GM12878 (cell line): Measurements from ENCODE around the gene LONRF2. TPM values are rescaled to one million over a fixed set of nuclear protein-coding genes. Genes with fewer than 3 reads are reported as not detected.

Experiments
- ATAC-seq: fragments of 200-7000 bp; cut with Tn5 transposase; 3 replicates; pipeline ENCODE4 v1.9.1; 2020; ENCODE audit warnings: mild to moderate bottlenecking, moderate library complexity
- BruUV-seq: library from RNA; stranded (reverse); fragments of 400-500 nt; replicated peaks from 2 replicates; lab custom pipeline; 2021; lab: Mats Ljungman, UMichigan
- CTCF ChIA-PET: fragments of 300-600 bp; sonication (Branson Sonifier 250); formaldehyde crosslinking; extraction: SDS; loops from one replicate; lab custom pipeline; 2021; ENCODE audit warnings: inconsistent platforms; lab: Yijun Ruan, JAX
- POLR2A ChIA-PET: fragments of 350-600 bp; formaldehyde crosslinking; extraction: SDS; loops from one replicate; lab custom pipeline; 2021; ENCODE audit warnings: inconsistent platforms; lab: Charles Lee
- RAD21 ChIA-PET: fragments of 300-600 bp; sonication (Branson Sonifier 250); formaldehyde crosslinking; loops from one replicate; lab custom pipeline; 2023; ENCODE audit warnings: antibody characterized with exemption; ENCODE audit not compliant: unreplicated experiment; lab: Charles Lee
- SMC1A ChIA-PET: fragments of 300-600 bp; sonication (Branson Sonifier 250); formaldehyde crosslinking; loops from one replicate; lab custom pipeline; 2023; ENCODE audit not compliant: unreplicated experiment, uncharacterized antibody; lab: Charles Lee
- DNase-seq: peaks from one replicate; pipeline ENCODE4 v3.0.0-alpha.2; 2011; ENCODE audit warnings: low read depth, low spot score
- FAIRE-seq: peaks from 3 replicates; lab custom pipeline; 2011; peaks lifted over from hg19 to GRCh38; lab: Jason Lieb, UNC
- H2AFZ ChIP-seq: 2 replicates; pipeline ENCODE4 v1.6.0; 2011; ENCODE audit warnings: low read depth, low read length, control low read depth; ENCODE audit not compliant: control insufficient read depth
- H3K27ac ChIP-seq: 2 replicates; pipeline ENCODE4 v1.5.1; 2011; ENCODE audit warnings: control low read depth; ENCODE audit not compliant: control insufficient read depth, insufficient read depth
- H3K27me3 ChIP-seq, 2 experiments: replicated peaks in 1 of 2; 2 replicates each; pipeline versions ENCODE4 v1.6.0 to v1.6.1; 2011; ENCODE audit warnings: low read length in 1 of 2; ENCODE audit not compliant: control insufficient read depth in 2 of 2, insufficient read depth in 2 of 2
- H3K36me3 ChIP-seq, 2 experiments: 2 replicates each; pipeline ENCODE4 v1.5.1; 2011; ENCODE audit warnings: low read length in 1 of 2; ENCODE audit not compliant: control insufficient read depth in 2 of 2, insufficient read depth in 2 of 2
- H3K4me1 ChIP-seq: 2 replicates; pipeline ENCODE4 v1.6.1; 2011; ENCODE audit warnings: mild to moderate bottlenecking, low read length, moderate library complexity, mixed read lengths; ENCODE audit not compliant: control insufficient read depth, insufficient read depth
- H3K4me2 ChIP-seq: 2 replicates; pipeline ENCODE4 v1.6.0; 2011; ENCODE audit warnings: control low read depth; ENCODE audit not compliant: control insufficient read depth, insufficient read depth
- H3K4me3 ChIP-seq: fragments of 200-600 bp; sonication (generic); 2 replicates; pipeline ENCODE4 v1.5.1; 2016
- H3K79me2 ChIP-seq: 2 replicates; pipeline ENCODE4 v1.6.0; 2011; ENCODE audit warnings: low read length; ENCODE audit not compliant: control insufficient read depth, insufficient read depth
- H3K9ac ChIP-seq: 2 replicates; pipeline ENCODE4 v1.8.0; 2011; ENCODE audit warnings: low read length, control low read depth, mixed read lengths; ENCODE audit not compliant: control insufficient read depth, insufficient read depth
- H3K9me3 ChIP-seq: replicated peaks from 3 replicates; pipeline ENCODE4 v1.5.1; 2011; ENCODE audit warnings: mild to moderate bottlenecking, low read length; ENCODE audit not compliant: control insufficient read depth, insufficient read depth
- H4K20me1 ChIP-seq: 2 replicates; pipeline ENCODE4 v1.6.0; 2011; ENCODE audit not compliant: control insufficient read depth, insufficient read depth
- CHD1 ChIP-seq: IDR thresholded peaks from 2 replicates; pipeline ENCODE4 v1.6.1; 2012; ENCODE audit warnings: low read depth, low read length, improper control_type of control experiment
- IKZF1 ChIP-seq: fragments of 450-650 bp; conservative IDR thresholded peaks from 2 replicates; pipeline ENCODE4 v1.6.1; 2017; ENCODE audit warnings: antibody characterized with exemption, mild to moderate bottlenecking
- POLR2AphosphoS2 ChIP-seq: IDR thresholded peaks from 2 replicates; pipeline ENCODE4 v1.6.1; 2011; ENCODE audit warnings: low read depth, mild to moderate bottlenecking, low read length, improper control_type of control experiment, moderate library complexity
- POU2F2 ChIP-seq: IDR thresholded peaks from 3 replicates; pipeline ENCODE4 v1.6.1; 2011; ENCODE audit warnings: low read depth, mild to moderate bottlenecking, low read length, borderline replicate concordance
- SIX5 ChIP-seq: IDR thresholded peaks from 2 replicates; pipeline ENCODE4 v1.6.1; 2011; ENCODE audit warnings: mild to moderate bottlenecking, low read depth, low read length, moderate library complexity; ENCODE audit not compliant: severe bottlenecking
- TAF1 ChIP-seq: IDR thresholded peaks from 2 replicates; pipeline ENCODE4 v1.6.1; 2011; ENCODE audit warnings: mild to moderate bottlenecking, low read depth, low read length, borderline replicate concordance
- ZNF207 ChIP-seq: fragments of 450-650 bp; IDR thresholded peaks from 2 replicates; pipeline ENCODE4 v1.6.1; 2014; ENCODE audit warnings: antibody characterized with exemption, mild to moderate bottlenecking, borderline replicate concordance
- ZNF622 ChIP-seq: fragments of 450-650 bp; IDR thresholded peaks from 2 replicates; pipeline ENCODE4 v1.6.1; 2017; ENCODE audit warnings: mild to moderate bottlenecking, inconsistent platforms
- WGBS: methylation state at CpG from one replicate; pipeline ENCODE4 v1.1.6; 2016; ENCODE audit warnings: low lambda C conversion rate; ENCODE audit not compliant: insufficient replicate concordance, insufficient coverage; ENCODE audit errors: missing lambda C conversion rate; 5-methylcytosine and 5-hydroxymethylcytosine counted together
- in situ Hi-C: fragments of 300-500 bp; cut with MboI; formaldehyde crosslinking; loops from 9 replicates; pipeline ENCODE4 v1.14.3; 2018; ENCODE audit warnings: mixed read lengths
- intact Hi-C: fragments of 100-400 bp; cut with micrococcal nuclease; formaldehyde crosslinking; loops from one replicate; pipeline ENCODE4 v1.14.2; 2022; ENCODE audit not compliant: unreplicated experiment
- polyA plus RNA-seq, 11 experiments: library from polyadenylated mRNA; depleted of rRNA in 4 of 11; unstranded in 6 of 11; stranded (reverse) in 5 of 11; fragments of >200 nt; fragmentation: Nextera tagmentation in 4 of 11; fragmentation: Illumina TruSeq in 1 of 11; extraction: Ambion mirVana in 4 of 11; extraction: Trizol in 1 of 11; gene quantifications; 1 replicate in 1 of 11; 2 replicates in 10 of 11; pipeline versions ENCODE4 v1.2.1 to v1.2.3, GENCODE V29; 2011 to 2016; ENCODE audit warnings: inconsistent platforms in 2 of 11, missing spikeins in 2 of 11, low read depth in 1 of 11
- total RNA-seq, 4 experiments: library from RNA; depleted of rRNA in 3 of 4; stranded (reverse); fragments of >200 nt in 3 of 4; fragmentation: Illumina TruSeq in 1 of 4; extraction: Trizol in 1 of 4; gene quantifications; 2 replicates each; pipeline versions ENCODE4 v1.2.1 to v1.2.3, GENCODE V29; 2013 to 2021
- TF ChIP-seq, protein P1 (sequence below): IDR thresholded peaks from 2 replicates; pipeline ENCODE4 v1.6.1; 2012; ENCODE audit warnings: improper control_type of control experiment, low read depth, low read length; ENCODE audit not compliant: insufficient replicate concordance

LONRF2 gene
- total and polyA plus RNA-seq, 10 of the 15 experiments (the other 5 are each of a cell fraction or from before 2014, with no cell fraction given) = under 0.01 to 0.04 (median 0.01) TPM; not detected in 4

DNA sequence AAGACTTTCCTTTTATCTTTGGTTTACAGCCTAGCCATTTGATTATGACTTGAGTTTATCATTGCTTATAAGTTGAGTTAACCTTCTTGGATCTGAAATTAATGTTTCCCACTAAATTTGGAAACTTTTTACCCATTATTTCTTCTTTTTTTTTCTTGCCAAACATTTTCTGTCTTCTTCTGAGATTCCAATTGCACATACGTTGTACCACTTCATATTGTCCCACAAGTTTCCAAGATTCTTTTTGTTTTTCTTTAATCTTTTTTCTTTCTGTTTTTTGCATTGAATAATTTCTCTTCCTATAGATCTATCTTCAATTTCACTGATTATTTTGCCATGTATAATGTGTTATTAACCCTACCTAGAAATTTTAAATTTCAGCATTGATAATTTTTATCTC is 18.6 kb downstream of the LONRF2 start:
- Histone ChIP-seq H3K79me2 (no peaks in the 10 kb centered on the region), H3K4me2 (no peak overlapping the region), H3K27ac (no peak overlapping the region), H2AFZ (no peak overlapping the region), H3K27me3 (no peaks in the 10 kb centered on the region), H3K36me3 (no peaks in the 10 kb centered on the region), H3K9me3 (no peaks in the 10 kb centered on the region; the same call in 2 of the 3 replicates), H3K4me3 (no peak overlapping the region), H4K20me1 (no peaks in the 10 kb centered on the region), H3K9ac (no peak overlapping the region), H3K4me1 (no peaks in the 10 kb centered on the region)
- ChIA-PET SMC1A (no interaction called here), POLR2A (no interaction called here), CTCF (interaction anchor here (1.7 kb wide), 1 partner anchor 77 kb away, joined by 7 read pairs; no protein-coding TSS in a partner anchor), RAD21 (no interaction called here)
- TF ChIP-seq SIX5 (no peak), ZNF622 (no peak), POLR2AphosphoS2 (no peak), POU2F2 (no peak), IKZF1 (no peak), ZNF207 (no peak), TAF1 (no peak), CHD1 (no peak)
- TF ChIP-seq, protein P1, sequence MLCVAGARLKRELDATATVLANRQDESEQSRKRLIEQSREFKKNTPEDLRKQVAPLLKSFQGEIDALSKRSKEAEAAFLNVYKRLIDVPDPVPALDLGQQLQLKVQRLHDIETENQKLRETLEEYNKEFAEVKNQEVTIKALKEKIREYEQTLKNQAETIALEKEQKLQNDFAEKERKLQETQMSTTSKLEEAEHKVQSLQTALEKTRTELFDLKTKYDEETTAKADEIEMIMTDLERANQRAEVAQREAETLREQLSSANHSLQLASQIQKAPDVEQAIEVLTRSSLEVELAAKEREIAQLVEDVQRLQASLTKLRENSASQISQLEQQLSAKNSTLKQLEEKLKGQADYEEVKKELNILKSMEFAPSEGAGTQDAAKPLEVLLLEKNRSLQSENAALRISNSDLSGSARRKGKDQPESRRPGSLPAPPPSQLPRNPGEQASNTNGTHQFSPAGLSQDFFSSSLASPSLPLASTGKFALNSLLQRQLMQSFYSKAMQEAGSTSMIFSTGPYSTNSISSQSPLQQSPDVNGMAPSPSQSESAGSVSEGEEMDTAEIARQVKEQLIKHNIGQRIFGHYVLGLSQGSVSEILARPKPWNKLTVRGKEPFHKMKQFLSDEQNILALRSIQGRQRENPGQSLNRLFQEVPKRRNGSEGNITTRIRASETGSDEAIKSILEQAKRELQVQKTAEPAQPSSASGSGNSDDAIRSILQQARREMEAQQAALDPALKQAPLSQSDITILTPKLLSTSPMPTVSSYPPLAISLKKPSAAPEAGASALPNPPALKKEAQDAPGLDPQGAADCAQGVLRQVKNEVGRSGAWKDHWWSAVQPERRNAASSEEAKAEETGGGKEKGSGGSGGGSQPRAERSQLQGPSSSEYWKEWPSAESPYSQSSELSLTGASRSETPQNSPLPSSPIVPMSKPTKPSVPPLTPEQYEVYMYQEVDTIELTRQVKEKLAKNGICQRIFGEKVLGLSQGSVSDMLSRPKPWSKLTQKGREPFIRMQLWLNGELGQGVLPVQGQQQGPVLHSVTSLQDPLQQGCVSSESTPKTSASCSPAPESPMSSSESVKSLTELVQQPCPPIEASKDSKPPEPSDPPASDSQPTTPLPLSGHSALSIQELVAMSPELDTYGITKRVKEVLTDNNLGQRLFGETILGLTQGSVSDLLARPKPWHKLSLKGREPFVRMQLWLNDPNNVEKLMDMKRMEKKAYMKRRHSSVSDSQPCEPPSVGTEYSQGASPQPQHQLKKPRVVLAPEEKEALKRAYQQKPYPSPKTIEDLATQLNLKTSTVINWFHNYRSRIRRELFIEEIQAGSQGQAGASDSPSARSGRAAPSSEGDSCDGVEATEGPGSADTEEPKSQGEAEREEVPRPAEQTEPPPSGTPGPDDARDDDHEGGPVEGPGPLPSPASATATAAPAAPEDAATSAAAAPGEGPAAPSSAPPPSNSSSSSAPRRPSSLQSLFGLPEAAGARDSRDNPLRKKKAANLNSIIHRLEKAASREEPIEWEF = no peak
- intact Hi-C loops (no loop called here), in situ Hi-C loops (no loop called here)
- FAIRE-seq = no peak
- BruUV-seq = no TSS peak
- no peak for DNase-seq
- WGBS = 50% methylated on average over 1 of the region's 1 CpG
- ATAC-seq = no peak
